Fibroblast of skin of abdomen (primary cell): ENCODE data around the gene WDR87.
"Not testable (repeated sequence)": the region's sequence is repeated elsewhere in the genome, so short reads cannot be mapped to it uniquely, and the experiment has no call there.

ENCODE experiments used
- DNase-seq: peaks from one replicate; pipeline ENCODE4 v3.0.0-alpha.2; 2013

WDR87 gene

GRCh38 chr19:37930416-37930815 is 24.0 kb upstream of the WDR87 start:
- DNase-seq = peak; percentile 28

GRCh38 chr19:37929355-37929923 is 23.0 kb upstream of the WDR87 start:
- DNase-seq = no peak

- DNase-seq = no peak
Observed at GRCh38 chr19:37928527-37929286, 22.3 kb upstream of the WDR87 start.

GRCh38 chr19:37926711-37927110 is 20.3 kb upstream of the WDR87 start:
- DNase-seq = no peak

- no peak for DNase-seq
Observed at GRCh38 chr19:37926255-37926654, 19.9 kb upstream of the WDR87 start.

- DNase-seq = no peak
Observed at GRCh38 chr19:37925212-37925611, 18.8 kb upstream of the WDR87 start.

GRCh38 chr19:37924573-37924972 is 18.2 kb upstream of the WDR87 start:
- DNase-seq = not testable (repeated sequence)

GRCh38 chr19:37920591-37921450 is 14.4 kb upstream of the WDR87 start:
- no peak for DNase-seq

GRCh38 chr19:37914908-37915307 is 8.5 kb upstream of the WDR87 start:
- DNase-seq = no peak

GRCh38 chr19:37909661-37910199 is 3.3 kb upstream of the WDR87 start:
- DNase-seq = no peak

GRCh38 chr19:37907735-37908455 is 1.5 kb upstream of the WDR87 start:
- no peak for DNase-seq

GRCh38 chr19:37906869-37907734 is 708 bp upstream of the WDR87 start, which contains the start of gene SIPA1L3:
SIPA1L3 (plus strand) TSS chr19:37907208; CDS start chr19:38081566, 174,358 bp downstream.
- peak; percentile 95 for DNase-seq

GRCh38 chr19:37903096-37903495 is 3.3 kb downstream of the WDR87 start:
- no peak for DNase-seq

- DNase-seq = peak; percentile 55
Observed at GRCh38 chr19:37902668-37903067, 3.7 kb downstream of the WDR87 start.

- DNase-seq = no peak
Observed at GRCh38 chr19:37899966-37900365, 6.4 kb downstream of the WDR87 start.

- DNase-seq = no peak
Observed at GRCh38 chr19:37899453-37899852, 6.9 kb downstream of the WDR87 start.

- no peak for DNase-seq
Observed at GRCh38 chr19:37896180-37896579, 10.2 kb downstream of the WDR87 start.

GRCh38 chr19:37893845-37894575 is 12.4 kb downstream of the WDR87 start:
- DNase-seq = no peak

GRCh38 chr19:37886571-37886970 is 19.8 kb downstream of the WDR87 start:
- no peak for DNase-seq

- no peak for DNase-seq
Observed at GRCh38 chr19:37885392-37885791, 21.0 kb downstream of the WDR87 start.

- DNase-seq = no peak
Observed at GRCh38 chr19:37877147-37877546, 29.2 kb downstream of the WDR87 start.
